A549 (cell line): Measurements from ENCODE around the gene DNAAF5. TPM values are rescaled to one million over a fixed set of nuclear protein-coding genes. Genes with fewer than 3 reads are reported as not detected.

ENCODE experiments used
- ATAC-seq, 2 experiments: fragments of 200-7000 bp in 1 of 2; fragments of >200 bp in 1 of 2; cut with Nextera tagmentation in 1 of 2; cut with Tn5 transposase in 1 of 2; 3 replicates each; pipeline versions ENCODE4 v1.8.0 to v1.9.1; 2018 to 2020; ENCODE audit warnings: mild to moderate bottlenecking in 1 of 2, moderate library complexity in 1 of 2
- CTCF ChIA-PET: fragments of 300-600 bp; sonication (Branson Sonifier 250); formaldehyde crosslinking; extraction: SDS; loops from one replicate; lab custom pipeline; 2021; ENCODE audit warnings: antibody characterized with exemption, inconsistent platforms; lab: Yijun Ruan, JAX
- POLR2A ChIA-PET: fragments of 350-600 bp; formaldehyde crosslinking; extraction: SDS; loops from one replicate; lab custom pipeline; 2021; ENCODE audit warnings: antibody characterized with exemption, inconsistent platforms; lab: Yijun Ruan, JAX
- DNase-seq, 2 experiments: peaks; one replicate each; pipeline versions ENCODE4 v3.0.0 to v3.0.0-alpha.2; 2011 to 2016; ENCODE audit warnings: low read depth in 1 of 2, low spot score in 1 of 2
- FAIRE-seq: peaks from 2 replicates; lab custom pipeline; 2011; peaks lifted over from hg19 to GRCh38; lab: Jason Lieb, UNC
- H3K27ac ChIP-seq, 2 experiments: fragments of >200 bp; sonication (Bioruptor Twin); formaldehyde crosslinking; 3 replicates each; pipeline ENCODE4 v1.5.1; 2016 to 2017
- H3K4me1 ChIP-seq: fragments of >200 bp; sonication (Bioruptor Twin); formaldehyde crosslinking; 3 replicates; pipeline ENCODE4 v1.6.1; 2016
- H3K4me2 ChIP-seq: fragments of >200 bp; sonication (Bioruptor Twin); formaldehyde crosslinking; 3 replicates; pipeline ENCODE4 v1.6.1; 2016
- H3K4me3 ChIP-seq: fragments of >200 bp; sonication (Bioruptor Twin); formaldehyde crosslinking; 3 replicates; pipeline ENCODE4 v1.5.1; 2016
- H3K9me3 ChIP-seq: fragments of >200 bp; sonication (Bioruptor Twin); formaldehyde crosslinking; 3 replicates; pipeline ENCODE4 v1.6.1; 2016
- BHLHE40 ChIP-seq: IDR thresholded peaks from 2 replicates; pipeline ENCODE4 v1.6.1; 2012; ENCODE audit warnings: low read depth, low read length, inconsistent platforms
- CHD4 ChIP-seq: fragments of 200-600 bp; sonication (generic); IDR thresholded peaks from 2 replicates; pipeline ENCODE4 v1.6.1; 2016; ENCODE audit warnings: antibody characterized with exemption, mild to moderate bottlenecking, borderline replicate concordance
- EHF ChIP-seq: fragments of 250-450 bp; sonication (Bioruptor Pico); IDR thresholded peaks from 2 replicates; pipeline ENCODE4 v1.5.0; 2020; ENCODE audit warnings: mild to moderate bottlenecking
- EHMT2 ChIP-seq: fragments of 200-600 bp; sonication (generic); IDR thresholded peaks from 2 replicates; pipeline ENCODE4 v1.6.1; 2016; ENCODE audit warnings: antibody characterized with exemption, low read depth, mild to moderate bottlenecking, moderate library complexity
- ESRRA ChIP-seq: fragments of 150-350 bp; IDR thresholded peaks from 2 replicates; pipeline ENCODE4 v1.6.1; 2014; ENCODE audit warnings: mild to moderate bottlenecking, low read length, borderline replicate concordance
- FOSB ChIP-seq: fragments of 250-450 bp; sonication (Bioruptor Pico); IDR thresholded peaks from 2 replicates; pipeline ENCODE4 v1.5.0; 2020; ENCODE audit warnings: mild to moderate bottlenecking, moderate library complexity
- FOSL2 ChIP-seq, 2 experiments: fragments of 450-650 bp in 1 of 2; fragments of >200 bp in 1 of 2; sonication (Bioruptor Twin) in 1 of 2; formaldehyde crosslinking; IDR thresholded peaks; 2 replicates each; pipeline versions ENCODE4 v1.5.0 to v1.6.1; 2016 to 2020; ENCODE audit warnings: mild to moderate bottlenecking in 1 of 2, moderate library complexity in 1 of 2
- HDAC2 ChIP-seq: fragments of 200-600 bp; sonication (generic); IDR thresholded peaks from 2 replicates; pipeline ENCODE4 v1.6.1; 2016
- HEYL ChIP-seq: fragments of 250-450 bp; sonication (Bioruptor Pico); IDR thresholded peaks from 2 replicates; pipeline ENCODE4 v1.8.0; 2021; ENCODE audit warnings: mild to moderate bottlenecking, moderate library complexity
- HOXA7 ChIP-seq: fragments of 250-450 bp; sonication (Bioruptor Pico); IDR thresholded peaks from 2 replicates; pipeline ENCODE4 v1.5.0; 2020; ENCODE audit warnings: mild to moderate bottlenecking, moderate library complexity
- HOXB13 ChIP-seq: fragments of 250-450 bp; sonication (Bioruptor Pico); IDR thresholded peaks from 2 replicates; pipeline ENCODE4 v1.5.0; 2020; ENCODE audit warnings: low read depth, mild to moderate bottlenecking, moderate library complexity
- HOXB5 ChIP-seq: fragments of 250-450 bp; sonication (Bioruptor Pico); IDR thresholded peaks from 2 replicates; pipeline ENCODE4 v1.5.0; 2020; ENCODE audit warnings: mild to moderate bottlenecking, moderate library complexity
- NFE2L2 ChIP-seq: fragments of 150-350 bp; conservative IDR thresholded peaks from 2 replicates; pipeline ENCODE4 v1.6.1; 2014; ENCODE audit warnings: low read length
- NPAS2 ChIP-seq: fragments of 250-450 bp; sonication (Bioruptor Pico); IDR thresholded peaks from 2 replicates; pipeline ENCODE4 v1.8.0; 2022; ENCODE audit warnings: mild to moderate bottlenecking, moderate library complexity, borderline replicate concordance
- POLR2A ChIP-seq: IDR thresholded peaks from 2 replicates; pipeline ENCODE4 v1.6.1; 2012; ENCODE audit warnings: mild to moderate bottlenecking, low read length
- POLR2AphosphoS2 ChIP-seq: conservative IDR thresholded peaks from 2 replicates; pipeline ENCODE4 v1.6.1; 2012; ENCODE audit warnings: low read length, improper control_type of control experiment, inconsistent platforms
- RARB ChIP-seq: fragments of 250-450 bp; sonication (Bioruptor Pico); IDR thresholded peaks from 2 replicates; pipeline ENCODE4 v1.8.0; 2021; ENCODE audit warnings: mild to moderate bottlenecking, moderate library complexity
- REST ChIP-seq: fragments of 200-600 bp; sonication (generic); IDR thresholded peaks from 2 replicates; pipeline ENCODE4 v1.6.1; 2016; ENCODE audit warnings: antibody characterized with exemption, mild to moderate bottlenecking, moderate library complexity
- SMC3 ChIP-seq: fragments of >200 bp; sonication (Bioruptor Twin); formaldehyde crosslinking; IDR thresholded peaks from 3 replicates; pipeline ENCODE4 v1.6.1; 2018; ENCODE audit warnings: inconsistent platforms
- TFCP2L1 ChIP-seq: fragments of 250-450 bp; sonication (Bioruptor Pico); IDR thresholded peaks from 2 replicates; pipeline ENCODE4 v1.5.0; 2021; ENCODE audit warnings: mild to moderate bottlenecking
- TP53 ChIP-seq: fragments of 250-450 bp; sonication (Bioruptor Pico); IDR thresholded peaks from 2 replicates; pipeline ENCODE4 v1.5.0; 2021; ENCODE audit warnings: mild to moderate bottlenecking, moderate library complexity
- ZNF302 ChIP-seq: fragments of 250-450 bp; sonication (Bioruptor Pico); IDR thresholded peaks from 2 replicates; pipeline ENCODE4 v1.9.0; 2021; ENCODE audit warnings: inconsistent platforms, mild to moderate bottlenecking, moderate library complexity
- ZSCAN20 ChIP-seq: fragments of 250-450 bp; sonication (Bioruptor Pico); IDR thresholded peaks from 2 replicates; pipeline ENCODE4 v1.8.0; 2022; ENCODE audit warnings: mild to moderate bottlenecking, moderate library complexity
- WGBS: methylation state at CpG from one replicate; pipeline ENCODE4 v1.1.6; 2017; ENCODE audit errors: missing lambda C conversion rate; 5-methylcytosine and 5-hydroxymethylcytosine counted together
- polyA plus RNA-seq, 4 experiments: library from polyadenylated mRNA; depleted of rRNA in 3 of 4; stranded (reverse); fragments of >200 nt; fragmentation: RNase III in 1 of 4; extraction: RNeasy Plus Mini Kit Qiagen cat#74134 plus additional on column Dnase treatment in 1 of 4; gene quantifications; 2 replicates in 3 of 4; 3 replicates in 1 of 4; pipeline ENCODE4 v1.2.3, GENCODE V29; 2011 to 2017
- TF ChIP-seq, protein P1 (sequence below): fragments of 250-450 bp; sonication (Bioruptor Pico); IDR thresholded peaks from 2 replicates; pipeline ENCODE4 v1.5.0; 2020; ENCODE audit warnings: low read depth, mild to moderate bottlenecking, moderate library complexity
- TF ChIP-seq, protein P2 (sequence below): IDR thresholded peaks from 2 replicates; pipeline ENCODE4 v1.6.1; 2012
- TF ChIP-seq, protein P3 (sequence below): fragments of >200 bp; sonication (Bioruptor Twin); formaldehyde crosslinking; IDR thresholded peaks from 3 replicates; pipeline ENCODE4 v1.5.1; 2016

The DNAAF5 gene
- polyA plus RNA-seq, 2 of the 4 experiments (the other 2 are of a cell fraction): 27.8 to 34.7 TPM

DNA sequence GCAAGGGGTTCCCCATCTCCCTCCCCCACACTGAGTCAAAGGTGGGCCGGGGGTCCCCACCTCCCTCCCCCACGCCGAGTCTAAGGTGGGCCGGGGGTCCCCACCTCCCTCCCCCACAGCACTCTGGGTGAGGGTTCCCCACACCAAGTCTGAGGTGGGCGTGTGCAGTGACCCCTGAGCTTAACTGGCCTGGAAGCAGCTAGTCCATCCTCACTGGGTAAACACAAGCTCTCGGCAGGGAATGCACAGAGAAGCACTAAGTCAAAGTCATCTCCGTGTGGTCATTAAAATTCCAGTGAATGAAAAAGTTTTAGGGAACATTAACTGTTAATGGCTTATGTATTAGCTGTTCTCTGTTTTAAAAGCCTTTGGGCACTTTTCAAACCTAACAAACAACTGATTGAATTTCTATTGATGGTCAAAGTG, 44.3 kb downstream of the DNAAF5 start:
- TF ChIP-seq POLR2A (no peak), FOSB (CRISPR knock-in tag) (no peak), EHF (CRISPR knock-in tag) (no peak), ESRRA (no peak), NFE2L2 (no peak), NPAS2 (no peak), HEYL (CRISPR knock-in tag) (no peak), ZNF302 (CRISPR knock-in tag) (no peak), FOSL2 (IDR thresholded peaks at IDR 0.05) (no peak), FOSL2 (CRISPR knock-in tag; IDR thresholded peaks at IDR 0.05) (no peak), ZSCAN20 (CRISPR knock-in tag) (no peak), POLR2AphosphoS2 (no peak), TP53 (CRISPR knock-in tag) (no peak), SMC3 (no peak)
- TF ChIP-seq, protein P1, sequence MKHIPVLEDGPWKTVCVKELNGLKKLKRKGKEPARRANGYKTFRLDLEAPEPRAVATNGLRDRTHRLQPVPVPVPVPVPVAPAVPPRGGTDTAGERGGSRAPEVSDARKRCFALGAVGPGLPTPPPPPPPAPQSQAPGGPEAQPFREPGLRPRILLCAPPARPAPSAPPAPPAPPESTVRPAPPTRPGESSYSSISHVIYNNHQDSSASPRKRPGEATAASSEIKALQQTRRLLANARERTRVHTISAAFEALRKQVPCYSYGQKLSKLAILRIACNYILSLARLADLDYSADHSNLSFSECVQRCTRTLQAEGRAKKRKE (CRISPR knock-in tag): no peak
- no peak overlapping the region for H3K4me2 ChIP-seq
- ATAC-seq (no peak), FAIRE-seq (no peak), DNase-seq (no peak)
- no peaks in the 10 kb centered on the region for H3K9me3 ChIP-seq
- peaks cover 9% of the 10 kb centered on the region; the same call in 2 of the 3 replicates for H3K4me1 ChIP-seq
- WGBS: 23% methylated on average over 2 of the region's 7 CpGs
- H3K4me3 ChIP-seq: no peak overlapping the region
- ChIA-PET POLR2A (interaction anchor here (0.7 kb wide), 1 partner anchor 42 kb away, joined by 9 read pairs; no protein-coding TSS in a partner anchor), CTCF (interaction anchor here (0.6 to 2.3 kb wide), 5 partner anchors 17 to 449 kb away, joined by 3 to 9 read pairs (median 4); no protein-coding TSS in a partner anchor)
- peak overlapping the region in 1 of 2 experiments; percentile 53; a peak in 2 of 6 replicates for H3K27ac ChIP-seq

GRCh38 chr7:771234-772004, 44.9 kb downstream of the DNAAF5 start:
- ChIA-PET POLR2A (interaction anchor here (0.7 kb wide), 1 partner anchor 41 kb away, joined by 9 read pairs; no protein-coding TSS in a partner anchor), CTCF (interaction anchor here (0.9 to 2.6 kb wide), 6 partner anchors 17 to 452 kb away, joined by 3 to 15 read pairs (median 4); no protein-coding TSS in a partner anchor)
- no peak for DNase-seq
- no peak overlapping the region; a peak in 1 of 6 replicates for H3K27ac ChIP-seq
- no peak overlapping the region for H3K4me3 ChIP-seq
- no peaks in the 10 kb centered on the region for H3K9me3 ChIP-seq
- TF ChIP-seq EHMT2: no peak
- no peak for TF ChIP-seq HDAC2
- no peak for TF ChIP-seq TFCP2L1 (CRISPR knock-in tag)
- no peak overlapping the region for H3K4me2 ChIP-seq
- ATAC-seq: no peak
- WGBS: 89% methylated on average over 24 of the region's 24 CpGs
- no peak for FAIRE-seq
- peaks cover 9% of the 10 kb centered on the region; the same call in 2 of the 3 replicates for H3K4me1 ChIP-seq

- no peak overlapping the region for H3K27ac ChIP-seq
- H3K4me1 ChIP-seq: peaks cover 9% of the 10 kb centered on the region; the same call in 2 of the 3 replicates
- ChIA-PET POLR2A (no interaction called here), CTCF (interaction anchor here (1.0 to 2.6 kb wide), 5 partner anchors 16 to 453 kb away, joined by 3 to 15 read pairs (median 4); no protein-coding TSS in a partner anchor)
- no peaks in the 10 kb centered on the region for H3K9me3 ChIP-seq
- DNase-seq: no peak
- WGBS: 92% methylated on average over 11 of the region's 11 CpGs
- no peak for ATAC-seq
- H3K4me2 ChIP-seq: no peak overlapping the region
- TF ChIP-seq HOXB13 (no peak), RARB (CRISPR knock-in tag) (no peak), HOXB5 (CRISPR knock-in tag) (no peak), HOXA7 (no peak), NFE2L2 (no peak), CHD4 (no peak), BHLHE40 (no peak), REST (no peak)
- TF ChIP-seq, protein P2, sequence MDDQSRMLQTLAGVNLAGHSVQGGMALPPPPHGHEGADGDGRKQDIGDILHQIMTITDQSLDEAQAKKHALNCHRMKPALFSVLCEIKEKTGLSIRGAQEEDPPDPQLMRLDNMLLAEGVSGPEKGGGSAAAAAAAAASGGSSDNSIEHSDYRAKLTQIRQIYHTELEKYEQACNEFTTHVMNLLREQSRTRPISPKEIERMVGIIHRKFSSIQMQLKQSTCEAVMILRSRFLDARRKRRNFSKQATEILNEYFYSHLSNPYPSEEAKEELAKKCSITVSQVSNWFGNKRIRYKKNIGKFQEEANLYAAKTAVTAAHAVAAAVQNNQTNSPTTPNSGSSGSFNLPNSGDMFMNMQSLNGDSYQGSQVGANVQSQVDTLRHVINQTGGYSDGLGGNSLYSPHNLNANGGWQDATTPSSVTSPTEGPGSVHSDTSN: no peak
- TF ChIP-seq, protein P3, sequence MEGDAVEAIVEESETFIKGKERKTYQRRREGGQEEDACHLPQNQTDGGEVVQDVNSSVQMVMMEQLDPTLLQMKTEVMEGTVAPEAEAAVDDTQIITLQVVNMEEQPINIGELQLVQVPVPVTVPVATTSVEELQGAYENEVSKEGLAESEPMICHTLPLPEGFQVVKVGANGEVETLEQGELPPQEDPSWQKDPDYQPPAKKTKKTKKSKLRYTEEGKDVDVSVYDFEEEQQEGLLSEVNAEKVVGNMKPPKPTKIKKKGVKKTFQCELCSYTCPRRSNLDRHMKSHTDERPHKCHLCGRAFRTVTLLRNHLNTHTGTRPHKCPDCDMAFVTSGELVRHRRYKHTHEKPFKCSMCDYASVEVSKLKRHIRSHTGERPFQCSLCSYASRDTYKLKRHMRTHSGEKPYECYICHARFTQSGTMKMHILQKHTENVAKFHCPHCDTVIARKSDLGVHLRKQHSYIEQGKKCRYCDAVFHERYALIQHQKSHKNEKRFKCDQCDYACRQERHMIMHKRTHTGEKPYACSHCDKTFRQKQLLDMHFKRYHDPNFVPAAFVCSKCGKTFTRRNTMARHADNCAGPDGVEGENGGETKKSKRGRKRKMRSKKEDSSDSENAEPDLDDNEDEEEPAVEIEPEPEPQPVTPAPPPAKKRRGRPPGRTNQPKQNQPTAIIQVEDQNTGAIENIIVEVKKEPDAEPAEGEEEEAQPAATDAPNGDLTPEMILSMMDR: no peak
- no peak overlapping the region for H3K4me3 ChIP-seq
- no peak for FAIRE-seq
Observed at GRCh38 chr7:772005-772294, 45.5 kb downstream of the DNAAF5 start.
